ENCODE measurements around the gene INHBB. TPM values are rescaled to one million over a fixed set of nuclear protein-coding genes. Genes with fewer than 3 reads are reported as not detected.

The INHBB gene
- polyA plus RNA-seq, 3 donors, result 0.08 TPM; not detected in 2

- peaks cover 0 to 2% (median 0%) of the 10 kb centered on the region in 7 donors for H3K9me3 Mint-ChIP-seq
- 84% methylated on average over 9 of the region's 22 CpGs for WGBS (ENCODE audit: insufficient coverage)
These were observed 53.3 kb downstream of the INHBB start for GRCh38 chr2:120398996-120399888.

GRCh38 chr2:120399889-120400240 is 53.9 kb downstream of the INHBB start:
- intact Hi-C loops (cut with micrococcal nuclease), result no loop called here

More at GRCh38 chr2:120398996-120399888, 53.3 kb downstream of the INHBB start:
- Histone ChIP-seq H3K36me3 (replicated peaks in 1 of 2; ENCODE audit: control insufficient read depth in 1 of 2, insufficient read depth in 2 of 2, low read length in 2 of 2) (no peaks in the 10 kb centered on the region), H3K9me3 (replicated peaks in 1 of 2; ENCODE audit: control insufficient read depth in 1 of 2, insufficient read depth in 1 of 2, low read length in 2 of 2) (no peaks in the 10 kb centered on the region), H3K4me1 (ENCODE audit: control insufficient read depth in 1 of 2, insufficient read depth in 2 of 2, low read length in 2 of 2) (no peaks in the 10 kb centered on the region), H3K27me3 (ENCODE audit: control insufficient read depth in 2 of 2, insufficient read depth in 2 of 2, low read length in 2 of 2) (no peaks in the 10 kb centered on the region), H3K9ac (ENCODE audit: insufficient read depth, low read length, poor library complexity, severe bottlenecking) (no peak overlapping the region), H4K20me1 (ENCODE audit: insufficient read depth, low read length) (no peaks in the 10 kb centered on the region), H3K79me2 (ENCODE audit: insufficient read depth, low read length) (no peaks in the 10 kb centered on the region), H3K27ac (ENCODE audit: low read depth in 1 of 2, low read length in 2 of 2) (no peak overlapping the region), H3K4me2 (replicated peaks; ENCODE audit: extremely low read depth, low read length, poor library complexity, severe bottlenecking) (no peak overlapping the region), H3K4me3 (replicated peaks in 1 of 3; ENCODE audit: low read depth in 2 of 3, low read length in 3 of 3) (no peak overlapping the region), H2AFZ (ENCODE audit: insufficient read depth, low read depth, low read length, poor library complexity, severe bottlenecking) (no peak overlapping the region)
- Mint-ChIP-seq H3K27ac (no peak overlapping the region), H3K27me3 (ENCODE audit: low read depth in 3 of 3) (peaks cover 5 to 15% (median 8%) of the 10 kb centered on the region in 3 donors), H3K4me1 (no peaks in the 10 kb centered on the region), H3K36me3 (no peaks in the 10 kb centered on the region), H3K4me3 (no peak overlapping the region)
- no peak for TF ChIP-seq CTCF (IDR thresholded peaks at IDR 0.05)
- intact Hi-C loops (cut with micrococcal nuclease), result no loop called here
- DNase-seq, result no peak

More at GRCh38 chr2:120399889-120400240, 53.9 kb downstream of the INHBB start:
- Mint-ChIP-seq H3K36me3 (no peaks in the 10 kb centered on the region), H3K4me1 (no peaks in the 10 kb centered on the region), H3K9me3 (peaks cover 0 to 2% (median 0%) of the 10 kb centered on the region in 7 donors), H3K4me3 (no peak overlapping the region), H3K27me3 (ENCODE audit: low read depth in 3 of 3) (peaks cover 5 to 15% (median 8%) of the 10 kb centered on the region in 3 donors), H3K27ac (peak overlapping the region in 1 of 7 donors; percentile 11)
- no peak for DNase-seq
- no peak overlapping the region for H3K27ac ChIP-seq (ENCODE audit: low read depth in 1 of 2, low read length in 2 of 2)
- H4K20me1 ChIP-seq (ENCODE audit: insufficient read depth, low read length), result no peaks in the 10 kb centered on the region
- H3K4me2 ChIP-seq (replicated peaks; ENCODE audit: extremely low read depth, low read length, poor library complexity, severe bottlenecking), result no peak overlapping the region
- H3K27me3 ChIP-seq (ENCODE audit: control insufficient read depth in 2 of 2, insufficient read depth in 2 of 2, low read length in 2 of 2), result no peaks in the 10 kb centered on the region
- no peak overlapping the region for H3K4me3 ChIP-seq (replicated peaks in 1 of 3; ENCODE audit: low read depth in 2 of 3, low read length in 3 of 3)
- no peak overlapping the region for H2AFZ ChIP-seq (ENCODE audit: insufficient read depth, low read depth, low read length, poor library complexity, severe bottlenecking)
- H3K9me3 ChIP-seq (replicated peaks in 1 of 2; ENCODE audit: control insufficient read depth in 1 of 2, insufficient read depth in 1 of 2, low read length in 2 of 2), result no peaks in the 10 kb centered on the region
- H3K9ac ChIP-seq (ENCODE audit: insufficient read depth, low read length, poor library complexity, severe bottlenecking), result no peak overlapping the region
- no peaks in the 10 kb centered on the region for H3K79me2 ChIP-seq (ENCODE audit: insufficient read depth, low read length)
- H3K36me3 ChIP-seq (replicated peaks in 1 of 2; ENCODE audit: control insufficient read depth in 1 of 2, insufficient read depth in 2 of 2, low read length in 2 of 2), result no peaks in the 10 kb centered on the region
- H3K4me1 ChIP-seq (ENCODE audit: control insufficient read depth in 1 of 2, insufficient read depth in 2 of 2, low read length in 2 of 2), result no peaks in the 10 kb centered on the region
- WGBS (ENCODE audit: insufficient coverage), result 83% methylated on average over 4 of the region's 8 CpGs
- no peak for TF ChIP-seq CTCF (IDR thresholded peaks at IDR 0.05)

All from CD14-positive monocyte (primary cell).